ENCODE data around the gene CCDC149. TPM values are rescaled to one million over a fixed set of nuclear protein-coding genes. Genes with fewer than 3 reads are reported as not detected.

Gene CCDC149
- total RNA-seq, 3 donors from 2014 or later (not counting 1 experiment from before 2014, with no cell fraction given): 0.14 to 0.86 (median 0.43) TPM

DNA sequence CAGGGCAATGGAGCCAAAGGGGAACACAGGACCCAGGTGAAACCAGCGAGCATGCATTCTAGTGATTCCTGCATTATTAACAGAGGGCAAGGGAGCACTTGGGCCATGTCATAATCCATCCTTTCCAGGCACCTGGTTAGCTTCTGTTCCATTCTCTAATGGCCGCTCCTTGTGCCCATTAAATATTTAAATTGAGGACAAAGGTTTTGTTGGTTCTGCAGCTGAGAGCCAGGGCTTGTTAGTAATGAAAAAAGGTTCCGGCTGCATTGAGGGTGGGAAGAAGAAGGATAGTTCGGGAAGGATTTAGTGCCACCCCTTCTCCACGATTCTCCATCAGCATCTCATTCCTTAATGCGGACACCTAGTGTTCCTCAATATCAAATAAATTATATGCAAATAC, 103.9 kb downstream of the CCDC149 start:
- peaks cover under 1 to 3% of the 10 kb centered on the region in 2 donors for H3K9me3 Mint-ChIP-seq
- TF ChIP-seq, protein P1, sequence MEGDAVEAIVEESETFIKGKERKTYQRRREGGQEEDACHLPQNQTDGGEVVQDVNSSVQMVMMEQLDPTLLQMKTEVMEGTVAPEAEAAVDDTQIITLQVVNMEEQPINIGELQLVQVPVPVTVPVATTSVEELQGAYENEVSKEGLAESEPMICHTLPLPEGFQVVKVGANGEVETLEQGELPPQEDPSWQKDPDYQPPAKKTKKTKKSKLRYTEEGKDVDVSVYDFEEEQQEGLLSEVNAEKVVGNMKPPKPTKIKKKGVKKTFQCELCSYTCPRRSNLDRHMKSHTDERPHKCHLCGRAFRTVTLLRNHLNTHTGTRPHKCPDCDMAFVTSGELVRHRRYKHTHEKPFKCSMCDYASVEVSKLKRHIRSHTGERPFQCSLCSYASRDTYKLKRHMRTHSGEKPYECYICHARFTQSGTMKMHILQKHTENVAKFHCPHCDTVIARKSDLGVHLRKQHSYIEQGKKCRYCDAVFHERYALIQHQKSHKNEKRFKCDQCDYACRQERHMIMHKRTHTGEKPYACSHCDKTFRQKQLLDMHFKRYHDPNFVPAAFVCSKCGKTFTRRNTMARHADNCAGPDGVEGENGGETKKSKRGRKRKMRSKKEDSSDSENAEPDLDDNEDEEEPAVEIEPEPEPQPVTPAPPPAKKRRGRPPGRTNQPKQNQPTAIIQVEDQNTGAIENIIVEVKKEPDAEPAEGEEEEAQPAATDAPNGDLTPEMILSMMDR (IDR thresholded peaks at IDR 0.05): no peak

DNA sequence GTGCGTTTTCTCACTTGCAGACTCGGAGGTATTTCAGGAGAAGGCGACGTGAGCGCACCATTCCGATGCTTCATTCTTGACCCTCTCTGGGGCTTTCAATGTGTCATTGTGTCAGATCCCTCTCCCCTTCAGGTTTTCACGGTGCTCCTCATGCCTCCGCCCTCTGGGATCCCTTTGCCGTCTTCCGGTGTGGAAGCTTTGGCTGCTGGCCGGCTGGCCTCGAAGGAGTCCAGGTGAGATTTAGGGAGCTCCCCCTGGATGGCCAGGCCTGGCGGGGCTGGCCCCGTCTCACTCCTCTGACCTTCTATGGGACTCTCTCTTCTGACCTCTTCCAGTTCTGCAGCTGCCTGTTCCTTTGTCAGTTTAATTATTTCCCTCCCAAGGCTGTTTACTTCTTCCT, 104.6 kb downstream of the CCDC149 start:
- WGBS (ENCODE audit: insufficient coverage): 93% methylated on average over 14 of the region's 14 CpGs
- Histone ChIP-seq H3K9me3 (ENCODE audit: control insufficient read depth, insufficient read depth, low read length) (no peaks in the 10 kb centered on the region), H3K27me3 (ENCODE audit: control insufficient read depth, insufficient read depth, low read length) (no peaks in the 10 kb centered on the region), H3K4me1 (ENCODE audit: control insufficient read depth, insufficient read depth, low read length) (no peaks in the 10 kb centered on the region), H3K27ac (ENCODE audit: low read length) (no peak overlapping the region), H3K4me3 (ENCODE audit: low read length) (no peak overlapping the region), H3K36me3 (ENCODE audit: control insufficient read depth, insufficient read depth, low read length) (no peaks in the 10 kb centered on the region)
- H3K36me3 Mint-ChIP-seq: no peaks in the 10 kb centered on the region
- no peak overlapping the region for H3K27ac Mint-ChIP-seq
- no peak overlapping the region for H3K4me3 Mint-ChIP-seq
- peaks cover 0 to 4% of the 10 kb centered on the region in 2 donors for H3K4me1 Mint-ChIP-seq
- H3K27me3 Mint-ChIP-seq (ENCODE audit: low read depth in 2 of 2): peaks cover 8 to 9% of the 10 kb centered on the region in 2 donors
- intact Hi-C loops (cut with micrococcal nuclease): no loop called here
- H3K9me3 Mint-ChIP-seq: peaks cover 2 to 3% of the 10 kb centered on the region in 2 donors
- TF ChIP-seq, protein P1 (IDR thresholded peaks at IDR 0.05): no peak
- DNase-seq (no peak), ATAC-seq (no peak)

More for the DNA sequence above, 103.9 kb downstream of the CCDC149 start:
- Histone ChIP-seq H3K9me3 (ENCODE audit: control insufficient read depth, insufficient read depth, low read length) (no peaks in the 10 kb centered on the region), H3K27ac (ENCODE audit: low read length) (no peak overlapping the region), H3K4me3 (ENCODE audit: low read length) (no peak overlapping the region), H3K4me1 (ENCODE audit: control insufficient read depth, insufficient read depth, low read length) (no peaks in the 10 kb centered on the region), H3K27me3 (ENCODE audit: control insufficient read depth, insufficient read depth, low read length) (no peaks in the 10 kb centered on the region), H3K36me3 (ENCODE audit: control insufficient read depth, insufficient read depth, low read length) (no peaks in the 10 kb centered on the region)
- ATAC-seq: no peak
- Mint-ChIP-seq H3K4me1 (peaks cover 0 to 4% of the 10 kb centered on the region in 2 donors), H3K27ac (no peak overlapping the region), H3K4me3 (no peak overlapping the region), H3K36me3 (no peaks in the 10 kb centered on the region), H3K27me3 (ENCODE audit: low read depth in 2 of 2) (peaks cover under 1 to 6% of the 10 kb centered on the region in 2 donors)
- intact Hi-C loops (cut with micrococcal nuclease): no loop called here
- DNase-seq: no peak
- WGBS (ENCODE audit: insufficient coverage): 91% methylated on average over 5 of the region's 6 CpGs

DNA sequence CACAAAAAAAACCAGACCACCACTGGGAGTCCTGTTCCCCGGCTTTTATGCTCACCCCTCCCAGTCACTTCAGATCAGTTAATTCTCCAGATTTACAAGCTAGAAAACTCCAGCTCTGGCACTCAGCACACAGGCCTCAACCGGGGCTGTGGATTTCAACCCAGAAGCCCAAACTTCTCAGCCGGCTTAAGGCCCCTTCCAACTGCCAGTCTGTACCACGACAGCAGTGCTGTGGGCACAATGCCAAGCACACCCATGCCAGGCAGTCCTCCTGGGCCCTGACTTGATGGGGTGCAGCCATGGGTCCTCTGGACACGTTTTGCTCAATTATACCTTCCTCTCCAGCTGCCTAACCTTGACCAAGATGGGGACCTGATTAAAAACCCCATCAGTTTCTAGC, 105.2 kb downstream of the CCDC149 start:
- TF ChIP-seq, protein P1 (IDR thresholded peaks at IDR 0.05): no peak
- H3K36me3 Mint-ChIP-seq: no peaks in the 10 kb centered on the region
- DNase-seq (no peak), ATAC-seq (no peak)
- Histone ChIP-seq H3K4me3 (ENCODE audit: low read length) (no peak overlapping the region), H3K4me1 (ENCODE audit: control insufficient read depth, insufficient read depth, low read length) (no peaks in the 10 kb centered on the region), H3K27ac (ENCODE audit: low read length) (no peak overlapping the region), H3K36me3 (ENCODE audit: control insufficient read depth, insufficient read depth, low read length) (no peaks in the 10 kb centered on the region), H3K9me3 (ENCODE audit: control insufficient read depth, insufficient read depth, low read length) (no peaks in the 10 kb centered on the region), H3K27me3 (ENCODE audit: control insufficient read depth, insufficient read depth, low read length) (no peaks in the 10 kb centered on the region)
- peaks cover 0 to 4% of the 10 kb centered on the region in 2 donors for H3K4me1 Mint-ChIP-seq
- H3K9me3 Mint-ChIP-seq: peaks cover 2% of the 10 kb centered on the region in 2 donors
- H3K27ac Mint-ChIP-seq: no peak overlapping the region
- intact Hi-C loops (cut with micrococcal nuclease): no loop called here
- H3K4me3 Mint-ChIP-seq: no peak overlapping the region
- WGBS (ENCODE audit: insufficient coverage): 77% methylated on average over 5 of the region's 5 CpGs
- peaks cover 9 to 13% of the 10 kb centered on the region in 2 donors for H3K27me3 Mint-ChIP-seq (ENCODE audit: low read depth in 2 of 2)
